Esophagus squamous epithelium (tissue), 5 donors: ENCODE measurements around the gene CAMK4. TPM values are rescaled to one million over a fixed set of nuclear protein-coding genes. Genes with fewer than 3 reads are reported as not detected.

Experiments
- DNase-seq: peaks from one replicate; lab custom pipeline; 2025; lab: John Stamatoyannopoulos, UW
- H3K27ac ChIP-seq, 4 donors: fragments of 200-600 bp; sonication (generic); one replicate each; pipeline ENCODE4 v1.5.1; 2016 to 2019; ENCODE audit warnings: mild to moderate bottlenecking in 1 of 4
- H3K27me3 ChIP-seq, 4 donors: fragments of 200-600 bp; sonication (generic); 1 replicate in 3 of 4; 2 replicates in 1 of 4; pipeline versions ENCODE4 v1.5.1 to v1.6.0; 2017 to 2021; ENCODE audit warnings: antibody characterized with exemption in 1 of 4
- H3K36me3 ChIP-seq, 3 donors: fragments of 200-600 bp; sonication (generic); one replicate each; pipeline ENCODE4 v1.5.1; 2016 to 2019
- H3K4me1 ChIP-seq, 3 donors: fragments of 200-600 bp; sonication (generic); one replicate each; pipeline ENCODE4 v1.5.1; 2017 to 2019
- H3K4me3 ChIP-seq, 4 donors: fragments of 200-600 bp; sonication (generic); 1 replicate in 3 of 4; 2 replicates in 1 of 4; pipeline ENCODE4 v1.5.1; 2016 to 2019; ENCODE audit warnings: mild to moderate bottlenecking in 2 of 4, moderate library complexity in 1 of 4
- H3K9me3 ChIP-seq, 3 donors: fragments of 200-600 bp; sonication (generic); one replicate each; pipeline ENCODE4 v1.5.1; 2016 to 2019
- POLR2A ChIP-seq, 4 donors: fragments of 450-650 bp; IDR thresholded peaks; one replicate each; pipeline ENCODE4 v1.6.1; 2017; ENCODE audit warnings: antibody characterized with exemption in 4 of 4, mild to moderate bottlenecking in 4 of 4, moderate library complexity in 3 of 4
- WGBS, 2 donors: methylation state at CpG; one replicate each; pipeline ENCODE4 v1.1.5; 2018; 5-methylcytosine and 5-hydroxymethylcytosine counted together
- intact Hi-C: fragments of 100-400 bp; cut with DNase I; formaldehyde crosslinking; loops from one replicate; pipeline ENCODE4 v1.15.0; 2022
- total RNA-seq, 4 donors: library from RNA; depleted of rRNA; stranded (reverse); fragments of >200 nt; gene quantifications; one replicate each; pipeline ENCODE4 v1.1.0, GENCODE V29; 2016
- TF ChIP-seq, protein P1 (sequence below), 6 experiments: fragments of 450-650 bp in 4 of 6; fragments of 200-600 bp in 2 of 6; sonication (generic) in 2 of 6; IDR thresholded peaks; one replicate each; pipeline ENCODE4 v1.5.1; 2016 to 2019; ENCODE audit warnings: antibody characterized with exemption in 6 of 6, mild to moderate bottlenecking in 4 of 6, moderate library complexity in 4 of 6
- donor health status: DM: yes; HTN: yes; CAD: no.

The CAMK4 gene
- total RNA-seq, 4 donors from 2014 or later, result 1.5 to 3.2 (median 2.6) TPM

DNA sequence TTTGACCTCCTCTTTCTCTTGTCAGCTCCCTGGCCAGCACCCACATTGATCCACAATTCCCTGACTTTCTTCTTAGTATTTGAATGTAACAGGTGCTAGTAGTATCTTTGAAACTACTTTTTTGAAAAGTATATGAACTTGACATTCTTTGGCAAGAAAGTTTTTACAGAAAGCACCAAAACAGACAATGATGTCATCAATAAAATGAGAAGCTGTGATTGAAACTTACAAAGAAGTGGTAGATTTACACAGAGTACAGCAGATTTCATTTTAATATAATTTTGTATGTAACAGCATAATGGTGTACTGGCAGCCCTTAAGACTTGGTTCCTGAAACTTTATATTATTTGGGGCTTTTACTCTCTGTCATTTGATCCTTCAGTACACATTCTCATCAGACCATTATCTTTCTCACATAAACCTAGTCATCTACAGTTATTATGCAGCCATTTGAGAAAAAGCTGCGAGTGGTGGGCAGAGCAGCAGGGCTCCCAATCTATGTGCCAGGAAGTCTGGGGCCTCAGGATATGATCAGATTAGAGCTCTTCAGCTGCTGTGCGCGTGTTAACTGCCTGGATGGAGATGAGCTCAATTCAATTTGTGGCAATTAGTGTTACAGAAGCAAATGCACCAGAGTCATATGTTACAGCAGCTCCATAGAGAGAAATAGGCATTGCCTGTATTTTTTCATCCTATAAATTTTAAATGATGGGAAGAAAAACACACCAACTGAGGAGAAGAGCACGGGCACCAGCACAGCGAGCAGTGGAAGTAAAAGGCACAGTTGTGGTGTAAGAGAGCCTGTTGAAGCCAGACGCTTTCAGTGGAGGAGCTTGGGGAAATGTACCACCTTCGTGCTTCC lies 162.0 kb downstream of the CAMK4 start:
- intact Hi-C loops, result no loop called here
- no peaks in the 10 kb centered on the region for H3K4me1 ChIP-seq
- TF ChIP-seq, protein P1, sequence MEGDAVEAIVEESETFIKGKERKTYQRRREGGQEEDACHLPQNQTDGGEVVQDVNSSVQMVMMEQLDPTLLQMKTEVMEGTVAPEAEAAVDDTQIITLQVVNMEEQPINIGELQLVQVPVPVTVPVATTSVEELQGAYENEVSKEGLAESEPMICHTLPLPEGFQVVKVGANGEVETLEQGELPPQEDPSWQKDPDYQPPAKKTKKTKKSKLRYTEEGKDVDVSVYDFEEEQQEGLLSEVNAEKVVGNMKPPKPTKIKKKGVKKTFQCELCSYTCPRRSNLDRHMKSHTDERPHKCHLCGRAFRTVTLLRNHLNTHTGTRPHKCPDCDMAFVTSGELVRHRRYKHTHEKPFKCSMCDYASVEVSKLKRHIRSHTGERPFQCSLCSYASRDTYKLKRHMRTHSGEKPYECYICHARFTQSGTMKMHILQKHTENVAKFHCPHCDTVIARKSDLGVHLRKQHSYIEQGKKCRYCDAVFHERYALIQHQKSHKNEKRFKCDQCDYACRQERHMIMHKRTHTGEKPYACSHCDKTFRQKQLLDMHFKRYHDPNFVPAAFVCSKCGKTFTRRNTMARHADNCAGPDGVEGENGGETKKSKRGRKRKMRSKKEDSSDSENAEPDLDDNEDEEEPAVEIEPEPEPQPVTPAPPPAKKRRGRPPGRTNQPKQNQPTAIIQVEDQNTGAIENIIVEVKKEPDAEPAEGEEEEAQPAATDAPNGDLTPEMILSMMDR (IDR thresholded peaks at IDR 0.05), result no peak
- no peak for TF ChIP-seq POLR2A (IDR thresholded peaks at IDR 0.05)
- WGBS, 2 donors, result 87 to 90% methylated on average over 7 of the region's 7 CpGs
- no peak overlapping the region for H3K4me3 ChIP-seq
- H3K27ac ChIP-seq, result no peak overlapping the region
- H3K27me3 ChIP-seq, result no peaks in the 10 kb centered on the region
- no peak for DNase-seq
- no peaks in the 10 kb centered on the region for H3K9me3 ChIP-seq
- H3K36me3 ChIP-seq, result no peaks in the 10 kb centered on the region

DNA sequence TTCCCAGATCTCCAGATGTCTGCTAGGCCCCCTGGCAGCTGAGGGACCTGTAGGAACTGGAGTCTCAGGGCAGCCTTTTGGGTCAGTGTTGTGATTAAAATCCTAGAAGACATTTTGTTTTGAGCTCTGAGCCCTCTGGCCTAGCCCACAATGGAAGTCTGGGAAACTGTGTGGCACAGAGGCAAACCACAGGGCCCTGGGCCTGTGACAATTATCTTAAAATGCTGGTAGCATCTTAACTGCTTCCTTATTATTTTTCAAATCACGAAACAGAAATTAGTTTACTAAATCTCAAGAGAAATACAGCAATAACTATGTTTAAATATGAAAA lies 162.6 kb downstream of the CAMK4 start:
- DNase-seq, result no peak

GRCh38 chr5:111387361-111387760 lies 163.2 kb downstream of the CAMK4 start:
- H3K4me3 ChIP-seq, result no peak overlapping the region
- WGBS, 2 donors, result 0 to 47% methylated on average over 1 of the region's 1 CpG
- DNase-seq, result no peak
- H3K27me3 ChIP-seq, result no peaks in the 10 kb centered on the region
- no peaks in the 10 kb centered on the region for H3K4me1 ChIP-seq
- no peak for TF ChIP-seq POLR2A (IDR thresholded peaks at IDR 0.05)
- TF ChIP-seq, protein P1 (IDR thresholded peaks at IDR 0.05), result no peak
- no peaks in the 10 kb centered on the region for H3K9me3 ChIP-seq
- intact Hi-C loops, result no loop called here
- no peaks in the 10 kb centered on the region for H3K36me3 ChIP-seq
- H3K27ac ChIP-seq, result no peak overlapping the region

More for the DNA sequence above, 162.6 kb downstream of the CAMK4 start:
- Histone ChIP-seq H3K27me3 (no peaks in the 10 kb centered on the region), H3K36me3 (no peaks in the 10 kb centered on the region), H3K4me3 (no peak overlapping the region), H3K4me1 (no peaks in the 10 kb centered on the region), H3K9me3 (no peaks in the 10 kb centered on the region), H3K27ac (no peak overlapping the region)
- TF ChIP-seq, protein P1 (IDR thresholded peaks at IDR 0.05), result no peak
- TF ChIP-seq POLR2A (IDR thresholded peaks at IDR 0.05), result no peak
- WGBS, 2 donors, result 77 to 96% methylated on average over 1 of the region's 1 CpG
- intact Hi-C loops, result no loop called here

DNA sequence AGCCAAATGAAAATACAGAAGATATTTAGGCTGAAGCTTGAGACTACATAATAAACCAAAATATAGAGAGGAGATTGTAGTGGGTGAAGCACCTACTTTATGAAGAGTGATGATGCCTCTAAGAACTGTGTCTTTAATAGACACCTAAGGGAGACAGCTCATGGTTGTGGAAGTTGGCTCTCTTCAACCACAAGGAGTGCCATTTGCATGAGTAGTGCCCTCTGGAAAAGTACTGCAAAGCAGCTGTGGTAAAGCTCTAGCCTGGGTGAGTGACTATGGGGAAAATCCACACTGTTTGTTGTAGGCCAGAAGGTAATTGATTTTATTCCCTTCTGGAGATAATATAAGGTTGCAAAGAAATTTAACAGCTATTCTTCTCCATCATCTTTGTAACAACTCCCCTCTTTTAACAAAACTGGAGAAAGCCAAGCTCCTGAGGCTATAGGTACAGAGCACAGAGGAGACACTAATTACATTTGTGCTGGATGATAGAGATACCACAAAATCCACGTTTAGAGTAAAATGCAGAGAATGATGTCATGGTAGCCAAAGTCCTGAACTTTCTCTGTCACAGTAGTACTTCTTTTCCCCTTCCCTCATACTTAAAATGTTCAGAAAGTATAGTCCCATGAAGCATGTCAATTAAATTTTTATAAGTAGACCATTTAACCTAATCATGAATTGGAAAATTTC lies 165.4 kb downstream of the CAMK4 start:
- Histone ChIP-seq H3K9me3 (no peaks in the 10 kb centered on the region), H3K27me3 (no peaks in the 10 kb centered on the region), H3K4me3 (no peak overlapping the region), H3K36me3 (no peaks in the 10 kb centered on the region), H3K4me1 (no peaks in the 10 kb centered on the region), H3K27ac (no peak overlapping the region)
- intact Hi-C loops, result no loop called here
- TF ChIP-seq POLR2A (IDR thresholded peaks at IDR 0.05), result no peak
- TF ChIP-seq, protein P1 (IDR thresholded peaks at IDR 0.05), result no peak
- DNase-seq, result no peak
- 0 to 46% methylated on average over 1 of the region's 1 CpG for WGBS, 2 donors

- TF ChIP-seq POLR2A (IDR thresholded peaks at IDR 0.05), result no peak
- TF ChIP-seq, protein P1 (IDR thresholded peaks at IDR 0.05), result no peak
- no peak overlapping the region for H3K4me3 ChIP-seq
- no peak overlapping the region for H3K27ac ChIP-seq
- H3K36me3 ChIP-seq, result no peaks in the 10 kb centered on the region
- no peaks in the 10 kb centered on the region for H3K9me3 ChIP-seq
- H3K4me1 ChIP-seq, result no peaks in the 10 kb centered on the region
- DNase-seq, result no peak
- intact Hi-C loops, result no loop called here
- WGBS, 2 donors, result 83 to 85% methylated on average over 2 of the region's 2 CpGs
- H3K27me3 ChIP-seq, result no peaks in the 10 kb centered on the region
Measured at GRCh38 chr5:111392181-111392580, 168.0 kb downstream of the CAMK4 start.
